IPS-18a (cell line): ENCODE data around the gene EIF3A.

Experiments used
- H3K27ac ChIP-seq: one replicate; pipeline ENCODE4 v1.5.1; 2013; ENCODE audit warnings: low read length
- H3K27me3 ChIP-seq: one replicate; pipeline ENCODE4 v1.6.1; 2013; ENCODE audit warnings: mild to moderate bottlenecking, low read length; ENCODE audit not compliant: control insufficient read depth, insufficient read depth
- H3K36me3 ChIP-seq: one replicate; pipeline ENCODE4 v1.6.1; 2013; ENCODE audit warnings: low read depth, low read length; ENCODE audit not compliant: control insufficient read depth
- H3K4me1 ChIP-seq: one replicate; pipeline ENCODE4 v1.6.1; 2013; ENCODE audit warnings: low read depth, low read length; ENCODE audit not compliant: control insufficient read depth
- H3K4me3 ChIP-seq: one replicate; pipeline ENCODE4 v1.5.1; 2013; ENCODE audit warnings: low read length
- H3K9ac ChIP-seq: one replicate; pipeline ENCODE4 v1.6.1; 2013; ENCODE audit warnings: mild to moderate bottlenecking, low read length, moderate library complexity
- H3K9me3 ChIP-seq: one replicate; pipeline ENCODE4 v1.6.1; 2013; ENCODE audit warnings: low read depth, low read length; ENCODE audit not compliant: control insufficient read depth

EIF3A gene

GRCh38 chr10:119023553-119023868 is 57.1 kb downstream of the EIF3A start:
- Histone ChIP-seq H3K27ac (no peak overlapping the region), H3K9me3 (no peaks in the 10 kb centered on the region), H3K4me1 (peaks cover 16% of the 10 kb centered on the region), H3K4me3 (no peak overlapping the region), H3K36me3 (no peaks in the 10 kb centered on the region), H3K27me3 (no peaks in the 10 kb centered on the region), H3K9ac (no peak overlapping the region)

- Histone ChIP-seq H3K9me3 (no peaks in the 10 kb centered on the region), H3K27me3 (no peaks in the 10 kb centered on the region), H3K4me3 (no peak overlapping the region), H3K4me1 (peaks cover 16% of the 10 kb centered on the region), H3K36me3 (no peaks in the 10 kb centered on the region), H3K9ac (no peak overlapping the region), H3K27ac (no peak overlapping the region)
These were observed 57.6 kb downstream of the EIF3A start for GRCh38 chr10:119022846-119023552.

GRCh38 chr10:119020627-119020946 is 60.0 kb downstream of the EIF3A start:
- no peaks in the 10 kb centered on the region for H3K36me3 ChIP-seq
- no peak overlapping the region for H3K9ac ChIP-seq
- H3K9me3 ChIP-seq = no peaks in the 10 kb centered on the region
- peaks cover 16% of the 10 kb centered on the region for H3K4me1 ChIP-seq
- H3K27ac ChIP-seq = no peak overlapping the region
- H3K27me3 ChIP-seq = no peaks in the 10 kb centered on the region
- H3K4me3 ChIP-seq = no peak overlapping the region

GRCh38 chr10:119007211-119007574 is 73.4 kb downstream of the EIF3A start:
- no peak overlapping the region for H3K4me3 ChIP-seq
- H3K27me3 ChIP-seq = no peaks in the 10 kb centered on the region
- H3K36me3 ChIP-seq = no peaks in the 10 kb centered on the region
- H3K27ac ChIP-seq = no peak overlapping the region
- no peaks in the 10 kb centered on the region for H3K9me3 ChIP-seq
- no peak overlapping the region for H3K9ac ChIP-seq
- H3K4me1 ChIP-seq = no peaks in the 10 kb centered on the region

GRCh38 chr10:119006451-119007210 is 74.0 kb downstream of the EIF3A start:
- Histone ChIP-seq H3K27ac (no peak overlapping the region), H3K4me1 (no peaks in the 10 kb centered on the region), H3K4me3 (no peak overlapping the region), H3K9me3 (no peaks in the 10 kb centered on the region), H3K36me3 (no peaks in the 10 kb centered on the region), H3K27me3 (no peaks in the 10 kb centered on the region), H3K9ac (no peak overlapping the region)

GRCh38 chr10:119005362-119006043 is 75.1 kb downstream of the EIF3A start:
- Histone ChIP-seq H3K27ac (no peak overlapping the region), H3K9me3 (no peaks in the 10 kb centered on the region), H3K4me1 (no peaks in the 10 kb centered on the region), H3K9ac (no peak overlapping the region), H3K36me3 (no peaks in the 10 kb centered on the region), H3K4me3 (no peak overlapping the region), H3K27me3 (no peaks in the 10 kb centered on the region)

- H3K9ac ChIP-seq = no peak overlapping the region
- H3K4me1 ChIP-seq = no peaks in the 10 kb centered on the region
- no peaks in the 10 kb centered on the region for H3K9me3 ChIP-seq
- H3K4me3 ChIP-seq = no peak overlapping the region
- no peaks in the 10 kb centered on the region for H3K27me3 ChIP-seq
- H3K36me3 ChIP-seq = no peaks in the 10 kb centered on the region
- H3K27ac ChIP-seq = no peak overlapping the region
These were observed 76.9 kb downstream of the EIF3A start for GRCh38 chr10:119003572-119004289.

GRCh38 chr10:119001717-119002500 is 78.7 kb downstream of the EIF3A start:
- H3K4me3 ChIP-seq = no peak overlapping the region
- H3K27me3 ChIP-seq = no peaks in the 10 kb centered on the region
- H3K27ac ChIP-seq = no peak overlapping the region
- no peak overlapping the region for H3K9ac ChIP-seq
- H3K9me3 ChIP-seq = no peaks in the 10 kb centered on the region
- no peaks in the 10 kb centered on the region for H3K36me3 ChIP-seq
- H3K4me1 ChIP-seq = no peaks in the 10 kb centered on the region

- no peak overlapping the region for H3K9ac ChIP-seq
- H3K4me3 ChIP-seq = no peak overlapping the region
- no peaks in the 10 kb centered on the region for H3K27me3 ChIP-seq
- no peaks in the 10 kb centered on the region for H3K4me1 ChIP-seq
- H3K27ac ChIP-seq = no peak overlapping the region
- no peaks in the 10 kb centered on the region for H3K36me3 ChIP-seq
- H3K9me3 ChIP-seq = no peaks in the 10 kb centered on the region
These were observed 82.4 kb downstream of the EIF3A start for GRCh38 chr10:118998183-118998582.

GRCh38 chr10:118997379-118997778 is 83.2 kb downstream of the EIF3A start:
- Histone ChIP-seq H3K27ac (no peak overlapping the region), H3K4me1 (no peaks in the 10 kb centered on the region), H3K27me3 (no peaks in the 10 kb centered on the region), H3K9me3 (no peaks in the 10 kb centered on the region), H3K9ac (no peak overlapping the region), H3K36me3 (no peaks in the 10 kb centered on the region), H3K4me3 (no peak overlapping the region)

GRCh38 chr10:118995739-118996138 is 84.9 kb downstream of the EIF3A start:
- H3K9me3 ChIP-seq = no peaks in the 10 kb centered on the region
- no peaks in the 10 kb centered on the region for H3K4me1 ChIP-seq
- H3K27ac ChIP-seq = no peak overlapping the region
- H3K4me3 ChIP-seq = no peak overlapping the region
- H3K27me3 ChIP-seq = no peaks in the 10 kb centered on the region
- H3K9ac ChIP-seq = no peak overlapping the region
- H3K36me3 ChIP-seq = no peaks in the 10 kb centered on the region
